Skeletal muscle cell (primary cell): Measurements from ENCODE around the gene MYOM1.

Experiments
- DNase-seq: peaks from one replicate; pipeline ENCODE4 v3.0.0-alpha.2; 2010; ENCODE audit warnings: low read depth
- H3K4me3 ChIP-seq: 2 replicates; pipeline ENCODE4 v1.5.1; 2011; ENCODE audit warnings: low read depth, mild to moderate bottlenecking, control low read depth, low read length, moderate library complexity

The MYOM1 gene

DNA sequence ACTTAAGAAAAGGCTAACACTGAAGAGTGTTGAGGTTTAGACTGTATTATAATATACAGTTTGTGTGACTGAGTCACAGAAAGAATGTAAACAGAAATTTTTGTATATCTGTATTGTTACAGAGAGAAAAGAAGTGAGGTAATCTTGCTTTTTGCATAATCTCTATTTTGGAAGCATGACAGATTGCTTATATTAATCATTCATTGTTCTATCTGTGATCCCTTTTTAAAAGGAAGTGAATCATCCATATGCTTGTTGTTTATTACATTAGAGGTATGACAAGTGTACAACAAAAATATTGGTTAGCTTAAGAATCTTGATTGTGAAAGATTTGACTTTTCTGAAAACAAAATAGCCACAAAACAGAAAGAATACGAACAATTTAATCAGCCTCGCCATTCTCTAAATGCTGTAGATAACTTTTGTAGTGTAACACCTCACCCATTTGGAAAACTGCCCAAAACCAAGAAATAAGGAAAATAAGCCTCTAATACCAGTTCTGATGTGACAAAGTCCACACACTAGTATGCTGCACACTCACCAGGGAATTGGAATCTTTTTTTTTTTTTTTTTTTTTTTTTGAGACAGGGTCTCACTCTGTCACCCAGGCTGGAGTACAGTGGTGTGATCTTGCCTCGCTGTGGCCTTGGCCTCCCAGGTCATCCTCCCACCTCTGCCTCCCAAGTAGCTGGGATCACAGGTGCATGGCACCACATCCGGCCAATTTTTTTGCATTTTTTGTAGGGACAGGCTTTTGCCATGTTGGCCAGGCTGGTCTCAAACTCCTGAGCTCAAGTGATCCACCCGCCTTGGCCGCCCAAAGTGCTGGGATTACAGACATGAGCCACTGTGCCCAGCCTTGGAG lies 115.3 kb downstream of the MYOM1 start:
- H3K4me3 ChIP-seq: no peak overlapping the region
- peak; percentile 4 for DNase-seq

- no peak overlapping the region for H3K4me3 ChIP-seq
- no peak for DNase-seq
Measured at GRCh38 chr18:3103576-3103975, 116.2 kb downstream of the MYOM1 start.

GRCh38 chr18:3102983-3103382 lies 116.8 kb downstream of the MYOM1 start:
- no peak overlapping the region for H3K4me3 ChIP-seq

GRCh38 chr18:3100498-3101132 lies 119.2 kb downstream of the MYOM1 start:
- DNase-seq: no peak
- H3K4me3 ChIP-seq: no peak overlapping the region

More at GRCh38 chr18:3102983-3103382, 116.8 kb downstream of the MYOM1 start:
- DNase-seq: no peak

- H3K4me3 ChIP-seq: no peak overlapping the region
- DNase-seq: no peak
Measured at GRCh38 chr18:3099327-3099726, 120.4 kb downstream of the MYOM1 start.

GRCh38 chr18:3097082-3097481 lies 122.7 kb downstream of the MYOM1 start:
- H3K4me3 ChIP-seq: no peak overlapping the region
- no peak for DNase-seq

- no peak for DNase-seq
- H3K4me3 ChIP-seq: no peak overlapping the region
Measured at GRCh38 chr18:3095921-3096320, 123.8 kb downstream of the MYOM1 start.

DNA sequence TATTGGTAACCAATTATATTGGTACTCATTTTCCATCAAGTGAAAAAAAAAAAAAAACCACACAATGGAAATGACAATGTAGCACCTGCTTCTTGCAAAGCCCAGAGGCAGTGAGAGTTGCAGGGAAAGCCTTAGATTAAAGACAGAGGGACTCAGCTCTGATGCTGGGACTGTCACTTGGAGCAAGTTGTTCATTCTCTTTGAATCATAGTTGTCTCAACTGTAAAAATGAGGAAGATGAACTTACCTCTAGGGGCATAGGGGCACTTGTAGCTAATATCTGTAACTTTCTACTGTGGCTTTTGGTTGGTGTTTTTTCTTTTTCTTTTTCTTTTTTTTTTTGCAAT lies 125.5 kb downstream of the MYOM1 start:
- H3K4me3 ChIP-seq: no peak overlapping the region
- DNase-seq: no peak

DNA sequence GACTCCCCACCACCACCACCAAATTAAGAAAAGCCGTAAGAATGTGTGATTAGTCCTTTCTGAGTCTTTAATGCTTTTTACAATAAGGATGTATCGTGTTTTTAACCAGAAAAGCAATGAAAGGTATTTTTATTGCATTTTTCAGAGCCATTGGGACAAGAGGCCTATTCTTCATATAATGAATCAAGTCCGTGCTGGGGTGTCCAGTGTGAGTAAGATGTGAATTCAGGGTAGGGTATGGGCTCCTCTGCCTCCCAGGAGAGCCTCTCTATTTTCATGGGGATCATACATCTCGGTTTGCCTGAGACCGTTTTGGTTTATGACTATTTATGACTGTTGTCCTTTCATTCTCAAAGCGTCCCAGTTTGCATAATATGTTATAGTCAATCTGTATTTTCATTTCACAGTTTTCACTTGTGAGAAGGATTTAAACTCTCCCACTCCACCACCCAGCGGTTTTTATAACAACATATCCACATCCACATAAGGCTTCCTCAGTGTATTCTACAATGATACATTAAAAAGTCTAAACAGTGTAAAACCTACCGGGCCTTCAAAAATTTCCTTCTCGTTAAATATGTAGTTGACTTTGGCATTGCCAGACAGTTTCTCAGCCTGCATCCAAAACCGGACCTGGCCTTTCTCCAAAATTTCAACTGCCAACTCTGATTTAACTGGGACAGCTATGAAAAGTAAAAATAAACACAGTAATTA lies 126.0 kb downstream of the MYOM1 start:
- DNase-seq: no peak
- no peak overlapping the region for H3K4me3 ChIP-seq

DNA sequence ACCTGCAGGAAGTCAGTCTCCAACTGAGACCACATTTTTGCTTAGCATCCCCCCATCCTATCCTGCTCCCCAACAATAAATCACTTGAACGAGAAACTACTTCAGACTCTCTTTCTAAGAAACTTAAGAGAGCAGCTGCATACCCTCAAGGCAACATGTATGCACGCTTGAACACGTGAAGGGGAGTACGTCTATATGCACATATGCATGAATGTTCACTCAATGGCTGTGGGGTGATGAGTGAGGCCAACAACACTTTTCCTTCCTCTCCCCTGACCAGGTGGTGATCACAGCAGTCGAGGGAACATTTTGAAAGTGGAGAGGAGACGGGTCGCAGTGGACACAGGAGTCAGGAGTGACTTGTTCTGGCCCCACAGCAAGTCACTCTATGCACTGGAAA lies 127.0 kb downstream of the MYOM1 start:
- DNase-seq: no peak
- H3K4me3 ChIP-seq: no peak overlapping the region

DNA sequence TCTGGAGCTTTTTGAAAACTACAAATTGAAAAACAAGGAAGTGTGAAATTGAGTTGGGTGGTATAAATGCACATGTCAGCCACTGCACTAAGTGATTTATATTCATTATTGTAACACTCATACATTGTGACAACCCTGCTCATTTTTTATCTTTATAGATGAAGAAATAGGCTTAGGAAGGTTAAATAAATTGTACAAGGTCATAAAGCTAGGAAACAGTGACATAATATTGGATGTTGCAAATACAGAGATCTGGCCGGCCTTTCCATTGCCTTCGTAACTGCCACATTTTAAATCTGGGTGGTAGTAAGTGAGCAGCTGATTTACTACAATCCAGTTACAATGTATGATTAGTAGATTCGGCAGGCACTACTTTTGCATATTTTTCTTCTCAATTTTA lies 130.2 kb downstream of the MYOM1 start:
- H3K4me3 ChIP-seq: no peak overlapping the region
- no peak for DNase-seq

DNA sequence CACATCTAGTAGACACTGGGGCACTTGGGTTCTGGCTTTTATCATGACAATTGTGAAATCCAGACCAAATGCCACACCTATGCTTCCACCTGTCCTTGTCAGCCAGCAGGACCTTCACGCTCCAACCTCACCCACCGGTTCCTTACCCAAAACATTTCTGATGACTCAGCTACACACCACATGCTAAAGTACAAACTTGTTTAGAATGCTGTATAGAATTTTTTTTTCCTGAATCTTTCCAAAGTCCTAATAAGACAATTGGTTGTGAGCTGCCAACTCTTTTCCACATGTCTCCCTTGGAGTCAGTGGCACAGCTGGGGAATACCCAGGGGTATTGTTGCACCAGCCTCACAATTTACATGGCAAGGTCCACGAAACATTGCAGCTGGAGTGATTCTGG lies 131.3 kb downstream of the MYOM1 start:
- no peak overlapping the region for H3K4me3 ChIP-seq
- no peak for DNase-seq

GRCh38 chr18:3086871-3087270 lies 132.9 kb downstream of the MYOM1 start:
- no peak for DNase-seq
- H3K4me3 ChIP-seq: no peak overlapping the region

GRCh38 chr18:3085612-3086011 lies 134.2 kb downstream of the MYOM1 start:
- DNase-seq: no peak
- no peak overlapping the region for H3K4me3 ChIP-seq

- DNase-seq: no peak
- no peak overlapping the region for H3K4me3 ChIP-seq
Measured at GRCh38 chr18:3084206-3084605, 135.6 kb downstream of the MYOM1 start.

DNA sequence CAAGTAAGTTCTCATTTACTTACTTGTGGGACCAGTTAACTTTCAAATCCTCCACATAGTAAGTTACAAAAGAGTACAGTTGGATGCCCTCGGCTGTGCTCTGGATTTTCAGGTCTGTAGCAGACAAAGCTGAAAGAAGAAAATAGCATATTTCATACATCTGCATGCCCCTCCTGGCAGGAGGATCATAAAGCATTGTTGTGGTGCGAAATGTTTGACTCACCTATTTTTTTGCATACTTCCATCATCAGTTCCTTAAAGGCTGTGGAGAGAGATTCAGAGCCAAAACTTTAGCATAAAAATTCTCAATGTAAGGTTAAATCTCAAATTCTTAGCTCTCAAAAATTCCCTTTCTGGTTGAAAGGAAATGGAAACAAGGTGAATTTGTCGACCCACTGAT lies 136.0 kb downstream of the MYOM1 start:
- no peak overlapping the region for H3K4me3 ChIP-seq
- no peak for DNase-seq

DNA sequence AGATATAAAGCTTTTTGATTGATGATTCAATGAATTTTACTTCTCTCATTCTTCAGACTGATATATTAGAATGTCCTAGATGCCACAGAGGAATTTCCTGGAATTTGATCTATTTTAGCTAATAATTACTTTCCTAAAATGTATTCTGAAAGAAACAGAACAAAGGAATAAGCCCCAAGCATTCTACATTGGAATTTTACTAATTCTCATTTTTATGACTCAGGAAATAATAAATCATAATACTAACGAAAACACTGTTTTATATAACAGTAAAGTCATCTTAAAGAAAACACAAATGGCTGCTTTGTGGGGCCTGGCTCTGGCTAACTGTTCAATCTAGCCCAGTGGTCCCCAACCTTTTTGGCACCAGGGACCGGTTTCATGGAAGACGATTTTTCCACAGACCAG lies 138.2 kb downstream of the MYOM1 start:
- no peak for DNase-seq
- H3K4me3 ChIP-seq: no peak overlapping the region

DNA sequence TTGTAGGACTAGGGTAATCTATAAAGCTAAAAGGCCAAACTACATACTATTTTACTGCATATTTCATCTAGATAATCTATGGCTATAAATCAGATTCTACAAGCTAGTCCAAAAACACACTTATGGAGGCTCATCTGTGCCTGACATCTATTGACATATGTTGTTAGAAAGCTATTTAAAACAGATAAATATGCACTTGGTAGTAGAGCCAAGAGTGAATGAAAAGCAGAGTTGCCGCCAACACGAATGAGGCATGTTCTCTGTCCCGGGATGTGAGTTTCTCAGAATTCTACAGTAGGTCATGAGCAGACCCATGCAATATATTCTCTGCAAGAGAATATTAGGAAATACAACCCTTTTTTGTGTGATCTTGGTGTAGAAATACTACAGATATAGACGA lies 140.1 kb downstream of the MYOM1 start:
- DNase-seq: no peak
- no peak overlapping the region for H3K4me3 ChIP-seq

GRCh38 chr18:3075491-3075890 lies 144.3 kb downstream of the MYOM1 start:
- no peak overlapping the region for H3K4me3 ChIP-seq

GRCh38 chr18:3074087-3074486 lies 145.7 kb downstream of the MYOM1 start:
- DNase-seq: no peak
- H3K4me3 ChIP-seq: no peak overlapping the region

More at GRCh38 chr18:3075491-3075890, 144.3 kb downstream of the MYOM1 start:
- DNase-seq: no peak
